Glomerular visceral epithelial cell (primary cell): ENCODE measurements around the gene CDKL5.
"Not testable (repeated sequence)": the region's sequence is repeated elsewhere in the genome, so short reads cannot be mapped to it uniquely, and the experiment has no call there.

ENCODE experiments used
- DNase-seq: peaks from one replicate; pipeline ENCODE4 v3.0.0-alpha.2; 2016; ENCODE audit errors: extremely low spot score

Gene CDKL5

GRCh38 chrX:18425199-18426003 is at the start of gene CDKL5:
CDKL5 (plus strand) TSS chrX:18425608; CDS start chrX:18507097, 81,489 bp downstream.
- DNase-seq, result peak; percentile 96

GRCh38 chrX:18377796-18378195 is 47.6 kb upstream of the CDKL5 start:
- DNase-seq, result peak; percentile 40

GRCh38 chrX:18389966-18390365 is 35.4 kb upstream of the CDKL5 start:
- DNase-seq, result no peak

GRCh38 chrX:18390941-18391538 is 34.4 kb upstream of the CDKL5 start:
- peak; percentile 49 for DNase-seq

GRCh38 chrX:18394477-18394876 is 30.9 kb upstream of the CDKL5 start:
- no peak for DNase-seq

GRCh38 chrX:18401848-18402213 is 23.6 kb upstream of the CDKL5 start:
- DNase-seq, result no peak

- DNase-seq, result no peak
These were observed 18.7 kb upstream of the CDKL5 start for GRCh38 chrX:18406531-18407266.

- DNase-seq, result peak; percentile 16
These were observed 15.4 kb upstream of the CDKL5 start for GRCh38 chrX:18410038-18410437.

GRCh38 chrX:18415386-18415785 is 10.0 kb upstream of the CDKL5 start:
- no peak for DNase-seq

- peak; percentile 56 for DNase-seq
These were observed 3.1 kb upstream of the CDKL5 start for GRCh38 chrX:18422325-18422724.

- DNase-seq, result no peak
These were observed 2.5 kb upstream of the CDKL5 start for GRCh38 chrX:18422886-18423285.

GRCh38 chrX:18424482-18425198 is 768 bp upstream of the CDKL5 start:
- DNase-seq, result peak; percentile 64

GRCh38 chrX:18426004-18426320 is 554 bp downstream of the CDKL5 start:
- DNase-seq, result no peak

GRCh38 chrX:18428006-18428405 is 2.6 kb downstream of the CDKL5 start:
- DNase-seq, result no peak

GRCh38 chrX:18433288-18433687 is 7.9 kb downstream of the CDKL5 start:
- DNase-seq, result not testable (repeated sequence)

GRCh38 chrX:18434896-18435295 is 9.5 kb downstream of the CDKL5 start:
- DNase-seq, result no peak

- no peak for DNase-seq
These were observed 10.6 kb downstream of the CDKL5 start for GRCh38 chrX:18436017-18436416.

GRCh38 chrX:18440835-18441234 is 15.4 kb downstream of the CDKL5 start:
- no peak for DNase-seq

- DNase-seq, result no peak
These were observed 16.5 kb downstream of the CDKL5 start for GRCh38 chrX:18441780-18442367.

- DNase-seq, result peak; percentile 52
These were observed 23.0 kb downstream of the CDKL5 start for GRCh38 chrX:18448416-18448815.

- DNase-seq, result peak; percentile 60
These were observed 23.8 kb downstream of the CDKL5 start for GRCh38 chrX:18449236-18449635.

- peak; percentile 10 for DNase-seq
These were observed 30.0 kb downstream of the CDKL5 start for GRCh38 chrX:18455384-18455783.
